ENCODE results near the gene NTRK2.

NTRK2 gene

GRCh38 chr9:84991514-84991870 is 322.0 kb downstream of the NTRK2 start:
- no peak for TF ChIP-seq CTCF (IDR thresholded peaks at IDR 0.05; ENCODE audit: low read depth, low read length, missing control alignments)
- in situ Hi-C loops (cut with HindIII; ENCODE audit: low pct_ligation_motif_present, low sequenced_read_pairs) = no loop called here
- Histone ChIP-seq H3K27me3 (replicated peaks) (no peaks in the 10 kb centered on the region), H3K4me3 (ENCODE audit: low read depth, low read length) (no peak overlapping the region), H3K36me3 (replicated peaks) (no peaks in the 10 kb centered on the region), H3K27ac (no peak overlapping the region)
- DNase-seq = no peak

GRCh38 chr9:84992381-84992780 is 322.9 kb downstream of the NTRK2 start:
- no peak for TF ChIP-seq CTCF (IDR thresholded peaks at IDR 0.05; ENCODE audit: low read depth, low read length, missing control alignments)
- no peaks in the 10 kb centered on the region for H3K36me3 ChIP-seq (replicated peaks)
- H3K4me3 ChIP-seq (ENCODE audit: low read depth, low read length) = no peak overlapping the region
- no peak for DNase-seq
- no peaks in the 10 kb centered on the region for H3K27me3 ChIP-seq (replicated peaks)
- in situ Hi-C loops (cut with HindIII; ENCODE audit: low pct_ligation_motif_present, low sequenced_read_pairs) = no loop called here
- no peak overlapping the region for H3K27ac ChIP-seq

GRCh38 chr9:84993105-84993504 is 323.6 kb downstream of the NTRK2 start:
- in situ Hi-C loops (cut with HindIII; ENCODE audit: low pct_ligation_motif_present, low sequenced_read_pairs) = no loop called here
- TF ChIP-seq CTCF (IDR thresholded peaks at IDR 0.05; ENCODE audit: low read depth, low read length, missing control alignments) = no peak
- DNase-seq = no peak

GRCh38 chr9:84996029-84996428 is 326.5 kb downstream of the NTRK2 start:
- Histone ChIP-seq H3K27ac (no peak overlapping the region), H3K36me3 (replicated peaks) (no peaks in the 10 kb centered on the region), H3K27me3 (replicated peaks) (no peaks in the 10 kb centered on the region), H3K4me3 (ENCODE audit: low read depth, low read length) (no peak overlapping the region)
- DNase-seq = no peak
- in situ Hi-C loops (cut with HindIII; ENCODE audit: low pct_ligation_motif_present, low sequenced_read_pairs) = no loop called here
- TF ChIP-seq CTCF (IDR thresholded peaks at IDR 0.05; ENCODE audit: low read depth, low read length, missing control alignments) = no peak

More at GRCh38 chr9:84993105-84993504, 323.6 kb downstream of the NTRK2 start:
- H3K27me3 ChIP-seq (replicated peaks) = no peaks in the 10 kb centered on the region
- no peak overlapping the region for H3K27ac ChIP-seq
- no peak overlapping the region for H3K4me3 ChIP-seq (ENCODE audit: low read depth, low read length)
- no peaks in the 10 kb centered on the region for H3K36me3 ChIP-seq (replicated peaks)

GRCh38 chr9:84996716-84997115 is 327.2 kb downstream of the NTRK2 start:
- in situ Hi-C loops (cut with HindIII; ENCODE audit: low pct_ligation_motif_present, low sequenced_read_pairs) = no loop called here
- TF ChIP-seq CTCF (IDR thresholded peaks at IDR 0.05; ENCODE audit: low read depth, low read length, missing control alignments) = no peak
- Histone ChIP-seq H3K4me3 (ENCODE audit: low read depth, low read length) (no peak overlapping the region), H3K27me3 (replicated peaks) (no peaks in the 10 kb centered on the region), H3K27ac (no peak overlapping the region), H3K36me3 (replicated peaks) (no peaks in the 10 kb centered on the region)
- no peak for DNase-seq

GRCh38 chr9:84997472-84997871 is 327.9 kb downstream of the NTRK2 start:
- H3K36me3 ChIP-seq (replicated peaks) = no peaks in the 10 kb centered on the region
- TF ChIP-seq CTCF (IDR thresholded peaks at IDR 0.05; ENCODE audit: low read depth, low read length, missing control alignments) = no peak
- H3K27me3 ChIP-seq (replicated peaks) = no peaks in the 10 kb centered on the region
- H3K4me3 ChIP-seq (ENCODE audit: low read depth, low read length) = no peak overlapping the region
- in situ Hi-C loops (cut with HindIII; ENCODE audit: low pct_ligation_motif_present, low sequenced_read_pairs) = no loop called here
- no peak for DNase-seq
- no peak overlapping the region for H3K27ac ChIP-seq
